ENCODE results near the gene CD160.
"Not testable (repeated sequence)": the region's sequence is repeated elsewhere in the genome, so short reads cannot be mapped to it uniquely, and the experiment has no call there.

Gene CD160

GRCh38 chr1:145719230-145720079 is at the start of gene CD160:
Gene CD160, plus strand, starts transcription at chr1:145719499. Its CDS starts 8,829 bp downstream, at chr1:145728328.
- DNase-seq (ENCODE audit: low read depth) = no peak

DNA sequence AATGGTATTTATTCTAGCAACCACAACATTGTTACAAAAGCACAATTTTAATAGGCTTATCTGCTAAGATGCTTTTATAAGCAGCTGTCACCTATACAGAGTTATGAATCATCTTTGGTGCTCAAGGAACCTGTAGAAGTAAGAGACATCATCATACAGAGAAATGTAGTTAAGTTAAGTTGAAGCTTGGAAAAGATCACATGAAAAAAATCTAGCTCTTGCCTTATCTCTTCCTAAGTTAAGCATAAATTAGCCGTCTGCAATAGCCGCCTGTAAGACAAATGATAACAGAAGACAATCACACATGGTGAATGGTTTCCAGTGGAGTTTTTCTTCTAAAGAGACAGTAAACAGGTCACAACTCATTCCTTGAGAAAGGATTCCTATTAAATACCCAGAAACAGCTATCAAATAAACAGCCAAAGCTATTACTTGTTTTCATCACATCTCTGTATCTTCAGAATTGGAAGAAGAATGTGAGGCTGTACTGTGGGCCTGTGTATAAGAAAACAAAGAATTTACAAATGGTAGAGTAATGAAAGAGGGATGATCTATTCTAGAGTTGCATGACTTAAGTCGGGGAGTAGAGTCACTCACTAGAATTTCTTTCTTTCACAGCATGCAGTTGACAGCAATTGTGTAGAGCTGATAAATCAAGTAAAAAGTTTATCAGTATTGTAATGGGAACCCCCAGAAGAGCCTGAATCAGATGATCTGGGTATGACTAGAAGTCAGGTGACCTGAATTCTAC is 48.1 kb upstream of the CD160 start:
- not testable (repeated sequence) for DNase-seq (ENCODE audit: low read depth)

DNA sequence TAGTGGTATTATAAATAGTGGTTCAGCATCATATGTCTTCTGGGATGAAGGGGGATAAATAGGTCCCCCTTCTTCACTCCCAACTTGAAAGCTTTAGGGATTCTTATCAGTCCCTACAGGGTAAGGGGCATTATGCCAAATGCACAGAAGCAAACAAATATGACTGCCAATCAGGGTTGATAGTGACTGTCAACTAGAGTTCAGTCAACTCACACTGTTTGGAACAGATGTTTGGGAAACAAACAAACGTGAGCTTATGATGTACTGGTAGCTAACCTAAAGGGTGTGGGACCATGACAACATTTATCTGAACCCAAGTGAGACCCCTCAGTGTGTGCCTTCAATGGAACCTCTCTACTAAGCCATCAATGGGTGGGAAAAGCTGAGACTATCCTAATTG is 46.1 kb upstream of the CD160 start:
- not testable (repeated sequence) for DNase-seq (ENCODE audit: low read depth)

DNA sequence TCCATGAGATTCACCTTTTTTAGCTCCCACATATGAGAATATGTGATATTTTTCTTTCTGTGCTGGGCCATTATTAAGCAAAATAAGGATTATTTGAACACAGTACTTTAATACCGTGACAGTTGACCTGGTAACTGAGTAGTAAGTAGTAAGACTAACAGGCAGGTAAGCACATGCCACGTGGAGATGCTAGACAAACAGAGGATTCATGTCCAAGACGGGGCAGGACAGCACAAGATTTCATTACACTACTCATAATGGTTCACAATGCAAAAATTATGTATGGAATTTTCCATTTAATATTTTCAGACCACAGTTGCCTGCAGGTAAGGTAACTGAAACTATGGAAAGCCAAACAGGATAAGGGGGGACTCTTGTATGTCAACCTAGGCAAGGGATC is 34.4 kb upstream of the CD160 start:
- not testable (repeated sequence) for DNase-seq (ENCODE audit: low read depth)

- DNase-seq (ENCODE audit: low read depth) = not testable (repeated sequence)
These were observed 33.2 kb upstream of the CD160 start for GRCh38 chr1:145686078-145686477.

GRCh38 chr1:145688328-145688727 is 31.0 kb upstream of the CD160 start:
- DNase-seq (ENCODE audit: low read depth) = no peak

GRCh38 chr1:145688924-145689323 is 30.4 kb upstream of the CD160 start:
- no peak for DNase-seq (ENCODE audit: low read depth)

DNA sequence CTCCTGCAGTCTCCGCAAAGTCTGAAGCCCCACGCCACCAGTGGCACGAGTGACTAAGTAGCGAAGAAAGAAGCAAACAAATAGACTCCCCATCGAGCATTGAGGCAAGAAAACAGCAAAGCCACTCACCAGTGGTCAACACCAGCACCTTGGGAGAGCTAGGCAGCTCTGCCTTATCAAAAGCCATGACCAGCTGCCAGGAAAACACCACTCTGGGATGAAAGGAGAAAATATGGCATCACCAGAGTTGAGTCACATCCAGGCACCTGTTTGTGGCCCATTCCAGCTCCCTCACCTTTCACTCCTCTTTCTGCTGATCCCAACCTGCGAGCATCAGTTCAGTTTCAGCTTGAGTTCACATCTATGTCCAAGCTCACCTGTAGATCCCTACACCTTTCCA is 29.4 kb upstream of the CD160 start:
- DNase-seq (ENCODE audit: low read depth) = no peak

DNA sequence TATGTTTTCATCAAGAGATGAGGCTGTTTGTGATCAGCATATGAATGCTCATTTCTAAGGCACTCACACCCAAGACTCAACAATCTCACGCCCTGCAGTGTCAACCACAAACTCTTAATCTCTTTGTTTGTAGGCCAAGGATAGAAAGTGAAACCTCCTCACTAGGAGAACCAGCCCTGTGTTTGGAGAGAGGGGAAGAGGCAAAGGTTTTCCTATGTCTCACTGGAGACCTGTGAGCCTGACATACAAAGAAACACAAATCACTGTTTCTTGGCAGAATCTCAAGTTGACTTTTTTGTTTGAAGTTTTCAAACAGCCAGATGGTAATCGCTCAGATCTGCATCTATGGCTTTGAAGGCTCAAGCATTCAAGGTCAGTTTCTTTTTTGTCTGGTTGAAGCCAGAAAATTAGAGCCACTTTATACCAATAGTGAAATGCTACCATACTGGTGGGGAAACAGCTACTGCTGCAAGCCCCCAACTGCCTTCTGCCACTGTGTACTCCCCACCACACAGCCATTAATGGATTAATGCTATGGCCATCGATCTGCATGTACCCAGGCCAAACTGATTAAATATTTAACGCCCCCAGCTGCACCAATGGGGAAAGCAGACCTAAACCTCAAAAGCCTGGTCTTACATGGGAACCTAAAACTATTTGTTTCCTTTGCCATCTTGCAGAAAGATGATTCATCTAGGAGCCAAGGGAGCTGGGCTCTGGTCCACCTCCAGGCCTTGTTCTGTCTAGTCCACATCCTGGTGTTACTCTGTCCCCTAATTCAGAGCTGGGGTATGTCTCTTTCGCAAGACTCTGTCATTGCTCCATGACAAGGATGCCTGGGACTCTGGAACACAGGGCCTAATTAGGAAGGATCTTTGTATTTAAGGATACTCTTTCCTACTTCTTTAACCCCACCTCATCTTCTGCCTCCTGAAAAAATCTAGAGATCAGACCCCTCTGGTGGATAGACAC is 28.4 kb upstream of the CD160 start:
- no peak for DNase-seq (ENCODE audit: low read depth)

GRCh38 chr1:145692785-145693443 is 26.4 kb upstream of the CD160 start:
- DNase-seq (ENCODE audit: low read depth) = no peak

GRCh38 chr1:145695821-145696629 is 23.3 kb upstream of the CD160 start:
- DNase-seq (ENCODE audit: low read depth) = no peak

- no peak for DNase-seq (ENCODE audit: low read depth)
These were observed 22.7 kb upstream of the CD160 start for GRCh38 chr1:145696630-145696960.

DNA sequence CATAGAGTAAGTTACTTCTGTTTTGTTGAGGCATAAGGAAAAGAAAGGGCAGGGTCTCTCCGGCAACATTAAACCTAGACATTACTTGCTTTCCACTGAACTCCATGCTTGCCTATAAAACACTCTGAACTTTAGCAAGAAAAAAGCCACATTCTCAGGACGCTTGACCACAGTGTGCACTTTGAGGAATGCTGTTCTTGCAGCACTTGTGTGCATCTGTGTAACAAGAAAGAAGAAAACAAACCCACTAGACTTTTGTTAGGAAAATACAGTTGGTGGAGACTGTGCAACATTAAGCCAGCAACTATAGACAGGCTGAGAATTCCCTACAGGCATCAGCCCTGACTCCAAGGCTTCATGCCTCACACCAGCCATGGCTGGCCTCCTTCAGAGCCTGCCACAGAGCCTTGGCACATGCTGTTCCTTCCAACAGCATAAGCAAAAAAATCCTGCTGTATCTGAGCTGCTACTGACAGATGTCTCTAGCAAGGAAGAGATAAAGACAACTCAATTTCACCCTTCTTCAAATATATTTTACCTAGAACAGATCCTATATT is 17.9 kb upstream of the CD160 start:
- no peak for DNase-seq (ENCODE audit: low read depth)

GRCh38 chr1:145702052-145702451 is 17.2 kb upstream of the CD160 start:
- DNase-seq (ENCODE audit: low read depth) = no peak

DNA sequence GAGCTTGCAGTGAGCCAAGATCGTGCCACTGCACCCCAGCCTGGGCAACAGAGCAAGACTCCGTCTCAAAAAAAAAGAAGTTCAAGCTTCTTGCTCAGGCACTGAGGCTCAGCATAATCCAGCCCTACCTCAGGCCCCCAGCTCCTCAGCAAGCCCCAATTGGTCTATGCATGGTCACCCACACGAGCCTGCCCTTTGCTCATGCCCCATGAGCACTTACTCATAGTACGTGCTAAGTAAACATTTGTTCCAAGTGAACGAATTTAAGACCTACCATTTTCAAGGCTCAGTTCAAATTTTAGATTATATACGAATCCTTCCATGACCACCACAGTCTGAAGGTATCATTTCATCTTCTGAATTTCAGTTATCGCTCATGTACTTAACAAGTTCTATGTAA is 16.5 kb upstream of the CD160 start:
- no peak for DNase-seq (ENCODE audit: low read depth)

DNA sequence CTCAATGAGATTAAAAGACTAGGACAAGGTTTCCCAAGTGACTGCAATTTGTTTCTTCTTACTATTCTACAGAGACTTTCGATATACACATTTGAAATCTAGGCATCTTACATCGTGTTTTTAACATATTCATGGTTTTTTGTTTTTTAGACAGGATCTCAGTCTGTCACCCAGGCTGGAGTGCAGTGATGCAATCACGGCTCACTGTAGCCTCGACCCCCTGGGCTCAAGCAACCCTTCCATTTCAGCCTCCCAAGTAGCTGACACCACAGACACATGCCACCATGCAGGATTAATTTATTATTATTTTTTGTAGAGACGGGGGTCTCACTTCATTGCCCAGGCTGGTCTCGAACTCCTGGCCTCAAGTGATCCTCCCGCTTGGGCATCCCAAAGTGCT is 13.7 kb upstream of the CD160 start:
- no peak for DNase-seq (ENCODE audit: low read depth)

GRCh38 chr1:145706086-145706664 is 13.1 kb upstream of the CD160 start:
- DNase-seq (ENCODE audit: low read depth) = no peak

- no peak for DNase-seq (ENCODE audit: low read depth)
These were observed 12.0 kb upstream of the CD160 start, which contains the start of gene PDZK1 for GRCh38 chr1:145707183-145707867. Gene PDZK1, minus strand, starts transcription at chr1:145707368. Its CDS starts 19,347 bp downstream, at chr1:145688021.

GRCh38 chr1:145708063-145708462 is 11.2 kb upstream of the CD160 start:
- DNase-seq (ENCODE audit: low read depth) = no peak

Measured in stimulated activated CD8-positive, alpha-beta memory T cell treated with anti-CD3 and anti-CD28 coated beads, Interleukin-7, amount 100 ng/mL, for 24 hours (primary cell).